ENCODE data around the gene RASA2.

GRCh38 chr3:141651409-141651808, 164.6 kb downstream of the RASA2 start:
- TF ChIP-seq CTCF (optimal IDR thresholded peaks at IDR 0.05 in 1 of 3, IDR thresholded peaks at IDR 0.05 in 1 of 3, conservative IDR thresholded peaks at IDR 0.05 in 1 of 3; ENCODE audit: extremely low read depth in 1 of 3, insufficient read depth in 2 of 3, low read length in 3 of 3) (no peak), EZH2 (IDR thresholded peaks at IDR 0.05; ENCODE audit: low read length) (no peak)
